Endothelial cell of umbilical vein (primary cell): ENCODE results near the gene PRPH. TPM values are rescaled to one million over a fixed set of nuclear protein-coding genes. Genes with fewer than 3 reads are reported as not detected.

Experiments
- BruUV-seq: library from RNA; stranded (reverse); fragments of 400-500 nt; replicated peaks from 2 replicates; lab custom pipeline; 2021; lab: Mats Ljungman, UMichigan
- CTCF ChIA-PET: fragments of 300-600, 350-600 bp; sonication (Branson Sonifier 250); formaldehyde crosslinking; loops from one replicate; lab custom pipeline; 2021; ENCODE audit warnings: antibody characterized with exemption, inconsistent platforms; lab: Charles Lee
- POLR2A ChIA-PET: fragments of 300-600, 350-600 bp; sonication (Branson Sonifier 250); formaldehyde crosslinking; loops from one replicate; lab custom pipeline; 2021; ENCODE audit warnings: antibody characterized with exemption, inconsistent platforms; lab: Charles Lee
- DNase-seq: peaks from one replicate; pipeline ENCODE4 v3.0.0-alpha.2; 2011; ENCODE audit warnings: low read depth, low spot score
- FAIRE-seq: peaks from 2 replicates; lab custom pipeline; 2011; peaks lifted over from hg19 to GRCh38; lab: Jason Lieb, UNC
- H2AFZ ChIP-seq: 2 replicates; pipeline ENCODE4 v1.6.0; 2012; ENCODE audit warnings: low read depth, low read length, control low read depth, inconsistent platforms
- H3K27ac ChIP-seq: 2 replicates; pipeline ENCODE4 v1.5.1; 2011; ENCODE audit warnings: low read depth, mild to moderate bottlenecking, control low read depth, low read length, moderate library complexity; ENCODE audit not compliant: insufficient read depth
- H3K27me3 ChIP-seq, 2 experiments: 2 replicates each; pipeline versions ENCODE4 v1.6.0 to v1.6.1; 2011; ENCODE audit warnings: low read length in 2 of 2, mixed read lengths in 1 of 2; ENCODE audit not compliant: control insufficient read depth in 2 of 2, insufficient read depth in 2 of 2
- H3K36me3 ChIP-seq, 2 experiments: 2 replicates in 1 of 2; 3 replicates in 1 of 2; pipeline ENCODE4 v1.5.1; 2011; ENCODE audit warnings: low read length in 2 of 2, mild to moderate bottlenecking in 1 of 2, moderate library complexity in 1 of 2; ENCODE audit not compliant: control insufficient read depth in 2 of 2, insufficient read depth in 2 of 2; ENCODE audit errors: extremely low read depth in 1 of 2
- H3K4me1 ChIP-seq: 3 replicates; pipeline ENCODE4 v1.5.1; 2011; ENCODE audit warnings: mild to moderate bottlenecking, low read length; ENCODE audit not compliant: control insufficient read depth, insufficient read depth; ENCODE audit errors: extremely low read depth
- H3K4me2 ChIP-seq: 2 replicates; pipeline ENCODE4 v1.6.1; 2011; ENCODE audit warnings: low read length, control low read depth, mixed read lengths; ENCODE audit not compliant: insufficient read depth
- H3K4me3 ChIP-seq, 3 experiments: fragments of 200-600 bp in 1 of 3; sonication (generic), shearing (Covaris generic) in 1 of 3; replicated peaks in 1 of 3; 2 replicates each; pipeline ENCODE4 v1.5.1; 2011 to 2016; ENCODE audit warnings: control low read depth in 3 of 3, low read length in 3 of 3, mild to moderate bottlenecking in 2 of 3, inconsistent platforms in 1 of 3, low read depth in 1 of 3, moderate library complexity in 1 of 3; ENCODE audit not compliant: insufficient read depth in 1 of 3
- H3K79me2 ChIP-seq: 2 replicates; pipeline ENCODE4 v1.6.0; 2012; ENCODE audit warnings: low read length, inconsistent platforms; ENCODE audit not compliant: control insufficient read depth, insufficient read depth
- H3K9ac ChIP-seq: replicated peaks from 2 replicates; pipeline ENCODE3; 2011; ENCODE audit warnings: low read length, control low read depth; ENCODE audit not compliant: insufficient read depth; ENCODE audit errors: extremely low read depth
- H3K9me1 ChIP-seq: replicated peaks from 3 replicates; pipeline ENCODE4 v1.6.0; 2011; ENCODE audit warnings: mild to moderate bottlenecking, low read length; ENCODE audit not compliant: control insufficient read depth, insufficient read depth; ENCODE audit errors: extremely low read depth
- H3K9me3 ChIP-seq: replicated peaks from 2 replicates; pipeline ENCODE4 v1.5.1; 2012; ENCODE audit warnings: low read length, inconsistent platforms; ENCODE audit not compliant: control insufficient read depth, insufficient read depth
- H4K20me1 ChIP-seq: replicated peaks from 2 replicates; pipeline ENCODE3; 2011; ENCODE audit warnings: mild to moderate bottlenecking, low read length; ENCODE audit not compliant: control insufficient read depth, insufficient read depth; ENCODE audit errors: extremely low read depth
- CTCF ChIP-seq, 2 donors: IDR thresholded peaks; 1 replicate in 1 of 2; 2 replicates in 1 of 2; pipeline ENCODE4 v1.5.1; 2011; ENCODE audit warnings: low read length in 2 of 2, mild to moderate bottlenecking in 2 of 2, moderate library complexity in 2 of 2, control low read depth in 1 of 2, inconsistent platforms in 1 of 2, low read depth in 1 of 2; ENCODE audit not compliant: insufficient read depth in 1 of 2; ENCODE audit errors: extremely low read depth in 1 of 2
- EZH2 ChIP-seq: IDR thresholded peaks from 2 replicates; pipeline ENCODE4 v1.6.1; 2012; ENCODE audit warnings: borderline replicate concordance, low read depth, mild to moderate bottlenecking, moderate library complexity, low read length, inconsistent platforms; ENCODE audit not compliant: severe bottlenecking
- FOS ChIP-seq: IDR thresholded peaks from 2 replicates; pipeline ENCODE4 v1.6.1; 2011; ENCODE audit warnings: mild to moderate bottlenecking, low read length, moderate library complexity, borderline replicate concordance; ENCODE audit not compliant: insufficient read depth
- GATA2 ChIP-seq: IDR thresholded peaks from 2 replicates; pipeline ENCODE4 v1.7.0; 2011; ENCODE audit warnings: low read depth, mild to moderate bottlenecking, moderate library complexity, mixed read lengths, low read length; ENCODE audit not compliant: insufficient read length, insufficient read depth
- JUN ChIP-seq: IDR thresholded peaks from 2 replicates; pipeline ENCODE4 v1.6.1; 2011; ENCODE audit warnings: borderline replicate concordance, low read depth; ENCODE audit not compliant: insufficient read length, insufficient read depth
- MAX ChIP-seq: IDR thresholded peaks from 2 replicates; pipeline ENCODE4 v1.6.1; 2011; ENCODE audit not compliant: insufficient read depth, insufficient read length
- MYC ChIP-seq: IDR thresholded peaks from one replicate; pipeline ENCODE4 v1.6.1; 2011; ENCODE audit warnings: mild to moderate bottlenecking, low read depth, low read length
- POLR2A ChIP-seq: IDR thresholded peaks from 2 replicates; pipeline ENCODE4 v1.6.1; 2012; ENCODE audit warnings: low read depth, mild to moderate bottlenecking, control low read depth, low read length
- POLR2AphosphoS5 ChIP-seq: IDR thresholded peaks from 2 replicates; pipeline ENCODE4 v1.6.1; 2012; ENCODE audit warnings: low read depth, mild to moderate bottlenecking, control low read depth, low read length, moderate library complexity; ENCODE audit not compliant: insufficient read depth
- dilution Hi-C: fragments of 300-500 bp; cut with MboI; formaldehyde crosslinking; loops from one replicate; pipeline ENCODE4 v1.15.0; 2019; ENCODE audit warnings: low sequenced_read_pairs; ENCODE audit not compliant: extremely low pct_ligation_motif_present
- intact Hi-C: fragments of 100-400 bp; cut with micrococcal nuclease; formaldehyde crosslinking; loops from one replicate; pipeline ENCODE4 v1.10.0; 2022
- polyA plus RNA-seq, 4 experiments: library from polyadenylated mRNA; depleted of rRNA in 3 of 4; stranded (reverse) in 3 of 4; unstranded in 1 of 4; fragments of >200 nt; gene quantifications; 2 replicates each; pipeline versions ENCODE4 v1.2.1 to v1.2.3, GENCODE V29; 2011 to 2012; ENCODE audit warnings: missing spikeins in 1 of 4
- total RNA-seq: library from RNA; stranded (reverse); gene quantifications from 2 replicates; pipeline ENCODE4 v1.2.3, GENCODE V29; 2021

The PRPH gene
- total and polyA plus RNA-seq, 2 donors (not counting 3 experiments of a cell fraction or from before 2014, with no cell fraction given) = not detected

GRCh38 chr12:49304161-49304560 lies 9.2 kb downstream of the PRPH start:
- Histone ChIP-seq H3K9me3 (no peaks in the 10 kb centered on the region), H3K36me3 (no peaks in the 10 kb centered on the region), H3K27ac (no peak overlapping the region), H3K9me1 (no peaks in the 10 kb centered on the region), H3K79me2 (no peaks in the 10 kb centered on the region), H3K27me3 (peaks cover 12 to 22% of the 10 kb centered on the region in 2 experiments), H3K4me3 (no peak overlapping the region), H3K4me2 (no peak overlapping the region), H2AFZ (no peak overlapping the region), H4K20me1 (no peaks in the 10 kb centered on the region), H3K4me1 (no peaks in the 10 kb centered on the region), H3K9ac (no peak overlapping the region)
- ChIA-PET POLR2A (interaction anchor here (0.6 kb wide), 1 partner anchor 600 kb away, joined by 5 read pairs; no protein-coding TSS in a partner anchor), CTCF (interaction anchor here (0.8 to 4.0 kb wide), 7 partner anchors 9 to 249 kb away, joined by 3 to 24 read pairs (median 7); partner anchors contain the start of gene PRPH)
- no peak for DNase-seq
- dilution Hi-C loops (no loop called here), intact Hi-C loops (no loop called here)
- BruUV-seq = no TSS peak
- no peak for FAIRE-seq
- TF ChIP-seq MAX (no peak), MYC (no peak), CTCF (IDR thresholded peaks at IDR 0.05; ENCODE audit: extremely low read depth in 1 of 2, insufficient read depth in 1 of 2, low read depth in 1 of 2, low read length in 2 of 2) (no peak), GATA2 (no peak), FOS (no peak), EZH2 (no peak), POLR2AphosphoS5 (no peak), POLR2A (no peak), JUN (no peak)
